Chondrocyte (in vitro differentiated cells): ENCODE measurements around the gene CLIC3. TPM values are rescaled to one million over a fixed set of nuclear protein-coding genes. Genes with fewer than 3 reads are reported as not detected.
A peak's percentile ranks its signal among the peaks of the same experiment; 100 is the strongest.

Experiments
- DNase-seq: peaks from one replicate; pipeline ENCODE4 v3.0.0; 2021; ENCODE audit warnings: mixed read lengths, low spot score
- H3K27ac Mint-ChIP-seq: one replicate; pipeline ENCODE4 v1.8.0; 2021; ENCODE audit warnings: mild to moderate bottlenecking, moderate library complexity, mixed read lengths; ENCODE audit not compliant: unreplicated experiment
- H3K27me3 Mint-ChIP-seq: 2 replicates; pipeline ENCODE4 v1.8.0; 2021; ENCODE audit warnings: low read depth, mixed read lengths
- H3K36me3 Mint-ChIP-seq: 2 replicates; pipeline ENCODE4 v1.8.0; 2021; ENCODE audit warnings: low read depth, mixed read lengths
- H3K4me1 Mint-ChIP-seq: 2 replicates; pipeline ENCODE4 v1.8.0; 2021; ENCODE audit warnings: low read depth, mild to moderate bottlenecking, mixed read lengths
- H3K4me3 Mint-ChIP-seq: one replicate; pipeline ENCODE4 v1.8.0; 2021; ENCODE audit warnings: mild to moderate bottlenecking, moderate library complexity, mixed read lengths; ENCODE audit not compliant: unreplicated experiment
- H3K9me3 Mint-ChIP-seq: 2 replicates; pipeline ENCODE4 v1.8.0; 2021; ENCODE audit warnings: low read depth, mixed read lengths
- total RNA-seq: library from RNA; stranded (reverse); gene quantifications from 3 replicates; pipeline ENCODE4 v1.2.1, GENCODE V29; 2021
- TF ChIP-seq, protein P1 (sequence below): fragments of 200-600 bp; sonication (generic); IDR thresholded peaks from 2 replicates; pipeline ENCODE4 v1.5.0; 2021; ENCODE audit warnings: antibody characterized with exemption, mild to moderate bottlenecking, moderate library complexity

The CLIC3 gene
- total RNA-seq, 1 donor from 2014 or later = 5.5 TPM

DNA sequence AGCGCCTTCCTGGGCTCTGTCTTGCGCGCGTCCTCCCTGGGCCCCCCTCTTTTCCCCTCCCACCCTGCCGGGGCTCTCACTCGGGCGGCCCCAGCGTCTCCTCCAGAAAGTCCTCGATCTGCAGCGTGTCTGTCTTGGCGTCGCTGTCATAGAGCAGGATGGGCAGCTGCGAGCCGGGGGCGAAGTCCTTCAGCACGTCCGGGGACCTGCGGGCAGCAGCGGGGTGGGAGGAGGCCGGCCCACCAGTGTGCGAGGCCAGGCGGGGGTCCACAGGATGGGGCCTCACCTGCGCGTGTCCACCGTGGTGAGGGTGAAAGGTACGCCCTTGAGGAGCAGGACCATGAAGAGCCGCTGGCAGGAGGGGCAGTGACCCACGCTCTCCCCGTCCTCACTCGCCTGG lies 1.0 kb downstream of the CLIC3 start:
- TF ChIP-seq, protein P1, sequence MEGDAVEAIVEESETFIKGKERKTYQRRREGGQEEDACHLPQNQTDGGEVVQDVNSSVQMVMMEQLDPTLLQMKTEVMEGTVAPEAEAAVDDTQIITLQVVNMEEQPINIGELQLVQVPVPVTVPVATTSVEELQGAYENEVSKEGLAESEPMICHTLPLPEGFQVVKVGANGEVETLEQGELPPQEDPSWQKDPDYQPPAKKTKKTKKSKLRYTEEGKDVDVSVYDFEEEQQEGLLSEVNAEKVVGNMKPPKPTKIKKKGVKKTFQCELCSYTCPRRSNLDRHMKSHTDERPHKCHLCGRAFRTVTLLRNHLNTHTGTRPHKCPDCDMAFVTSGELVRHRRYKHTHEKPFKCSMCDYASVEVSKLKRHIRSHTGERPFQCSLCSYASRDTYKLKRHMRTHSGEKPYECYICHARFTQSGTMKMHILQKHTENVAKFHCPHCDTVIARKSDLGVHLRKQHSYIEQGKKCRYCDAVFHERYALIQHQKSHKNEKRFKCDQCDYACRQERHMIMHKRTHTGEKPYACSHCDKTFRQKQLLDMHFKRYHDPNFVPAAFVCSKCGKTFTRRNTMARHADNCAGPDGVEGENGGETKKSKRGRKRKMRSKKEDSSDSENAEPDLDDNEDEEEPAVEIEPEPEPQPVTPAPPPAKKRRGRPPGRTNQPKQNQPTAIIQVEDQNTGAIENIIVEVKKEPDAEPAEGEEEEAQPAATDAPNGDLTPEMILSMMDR = no peak
- Mint-ChIP-seq H3K4me3 (no peak overlapping the region), H3K27me3 (no peaks in the 10 kb centered on the region), H3K36me3 (no peaks in the 10 kb centered on the region), H3K4me1 (peaks cover 62% of the 10 kb centered on the region), H3K27ac (no peak overlapping the region), H3K9me3 (peaks cover 5% of the 10 kb centered on the region)
- no peak for DNase-seq

DNA sequence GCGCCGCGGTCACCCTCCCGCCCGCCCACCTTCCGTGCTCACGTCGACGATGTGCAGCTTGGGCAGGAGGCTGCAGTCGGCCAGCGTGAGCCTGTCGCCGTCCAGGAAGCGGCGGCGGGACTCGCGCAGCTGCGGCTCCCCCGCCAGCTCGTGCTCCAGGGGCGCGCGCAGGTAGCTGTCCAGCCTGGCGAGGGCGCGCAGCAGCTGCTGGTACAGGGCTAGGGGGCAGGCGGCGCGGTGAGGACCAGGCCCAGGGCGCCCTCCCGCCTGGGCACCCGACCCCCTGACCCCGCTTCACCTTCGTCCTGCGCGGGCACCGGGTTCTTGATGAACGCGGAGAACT lies 1.5 kb downstream of the CLIC3 start:
- H3K4me3 Mint-ChIP-seq = no peak overlapping the region
- peaks cover 57% of the 10 kb centered on the region for H3K4me1 Mint-ChIP-seq
- no peaks in the 10 kb centered on the region for H3K36me3 Mint-ChIP-seq
- no peak overlapping the region for H3K27ac Mint-ChIP-seq
- no peak for DNase-seq
- TF ChIP-seq, protein P1 = no peak
- H3K9me3 Mint-ChIP-seq = peaks cover 5% of the 10 kb centered on the region
- H3K27me3 Mint-ChIP-seq = no peaks in the 10 kb centered on the region

DNA sequence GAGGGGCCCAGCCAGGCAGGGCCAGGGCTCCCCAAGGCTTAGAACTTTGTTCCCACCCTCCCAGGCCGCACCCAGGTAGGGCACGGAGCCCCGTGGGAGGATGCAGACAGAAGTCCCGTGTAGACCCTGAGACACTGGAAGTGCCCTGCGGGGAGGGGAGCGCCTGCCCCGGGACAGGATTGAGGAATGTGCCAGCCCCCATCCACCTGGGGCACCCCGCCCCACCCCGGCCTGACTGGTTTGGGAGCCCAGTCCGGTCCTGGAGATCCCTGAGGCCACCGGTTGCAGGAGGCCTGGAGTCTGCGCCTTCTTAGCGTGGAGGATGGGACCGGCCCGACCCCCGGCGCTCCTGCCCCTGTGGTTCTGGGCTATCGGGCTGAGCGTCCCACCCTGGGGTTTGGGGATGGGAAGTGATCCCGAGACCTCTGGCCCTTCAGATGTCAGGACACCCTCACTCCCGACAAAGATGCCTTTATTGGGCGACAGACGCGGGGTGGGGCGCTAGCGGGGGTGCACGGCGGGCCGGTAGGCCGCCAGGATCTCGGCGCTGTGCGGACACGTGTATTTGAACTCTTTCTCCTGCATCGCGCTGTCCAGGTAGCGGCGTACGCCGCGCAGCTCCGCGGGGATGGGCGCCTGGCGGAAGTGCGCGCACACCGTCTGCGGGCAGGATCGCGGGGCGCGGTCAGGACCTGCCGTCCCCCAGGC lies 2.0 kb downstream of the CLIC3 start:
- Mint-ChIP-seq H3K27me3 (no peaks in the 10 kb centered on the region), H3K4me3 (no peak overlapping the region), H3K9me3 (peaks cover 5% of the 10 kb centered on the region), H3K4me1 (peaks cover 52% of the 10 kb centered on the region), H3K36me3 (no peaks in the 10 kb centered on the region), H3K27ac (no peak overlapping the region)
- TF ChIP-seq, protein P1 = no peak
- no peak for DNase-seq

DNA sequence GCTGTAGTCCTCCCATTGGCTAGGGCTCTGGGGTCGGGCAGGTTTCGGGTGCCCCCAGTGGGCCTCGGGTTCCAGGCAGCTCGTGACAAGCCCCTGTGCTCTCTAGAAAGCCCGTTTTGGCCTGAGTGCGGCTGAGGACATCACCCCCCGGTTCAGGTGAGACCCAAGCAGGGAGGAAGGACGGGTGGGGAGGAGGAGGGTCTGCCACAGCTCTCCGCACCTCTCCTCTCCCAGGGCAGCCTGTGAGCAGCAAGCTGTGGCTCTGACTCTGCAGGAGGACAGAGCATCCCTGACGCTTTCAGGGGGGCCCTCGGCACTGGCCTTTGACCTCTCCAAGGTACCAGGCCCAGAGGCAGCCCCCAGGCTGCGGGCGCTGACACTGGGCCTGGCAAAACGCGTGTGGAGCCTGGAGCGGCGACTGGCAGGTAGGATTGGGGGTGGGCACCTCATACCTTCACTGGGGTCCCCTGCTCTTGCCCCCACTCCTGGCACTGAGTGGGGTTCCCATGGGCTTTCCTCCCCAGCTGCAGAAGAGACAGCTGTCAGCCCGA lies 3.5 kb downstream of the CLIC3 start:
- Mint-ChIP-seq H3K36me3 (no peaks in the 10 kb centered on the region), H3K4me3 (peak overlapping the region; percentile 76), H3K9me3 (peaks cover 5% of the 10 kb centered on the region), H3K27me3 (no peaks in the 10 kb centered on the region), H3K27ac (no peak overlapping the region), H3K4me1 (peaks cover 38% of the 10 kb centered on the region)
- TF ChIP-seq, protein P1 = no peak
- no peak for DNase-seq

DNA sequence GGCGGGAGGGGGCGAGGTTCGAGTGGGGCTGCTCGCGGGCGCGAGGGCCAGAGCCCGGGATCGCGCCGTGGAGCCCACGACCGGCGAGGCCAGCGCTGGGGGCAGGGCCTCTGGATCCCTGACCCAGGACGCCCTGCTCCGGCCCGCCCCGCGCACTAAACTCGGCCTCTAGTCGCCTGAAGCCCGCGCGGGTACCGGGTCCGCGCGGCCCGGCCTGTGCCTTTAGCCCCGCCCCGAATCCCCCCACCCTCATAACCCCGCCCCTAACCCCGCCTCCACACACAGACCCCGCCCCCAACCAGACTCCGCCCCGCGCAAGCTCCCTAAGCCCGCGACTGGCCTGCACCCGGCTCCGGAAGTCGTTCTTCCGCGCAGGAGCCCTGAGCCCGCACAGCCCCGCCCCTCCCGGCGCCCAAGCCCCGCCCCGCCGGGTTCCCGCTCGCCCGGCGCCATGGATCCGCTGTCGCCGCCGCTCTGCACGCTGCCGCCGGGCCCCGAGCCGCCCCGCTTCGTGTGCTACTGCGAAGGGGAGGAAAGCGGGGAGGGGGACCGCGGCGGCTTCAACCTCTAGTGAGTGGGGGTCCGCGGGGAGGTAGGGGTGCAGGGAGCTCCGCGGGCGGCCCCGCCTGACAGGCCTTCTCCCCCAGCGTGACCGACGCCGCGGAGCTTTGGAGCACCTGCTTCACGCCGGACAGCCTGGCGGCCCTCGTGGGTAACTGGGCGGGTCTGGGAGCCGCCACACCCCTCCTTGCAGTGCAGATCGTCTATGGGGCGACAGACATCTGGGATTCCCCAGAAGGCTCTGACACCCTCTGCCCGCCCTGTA lies 4.2 kb downstream of the CLIC3 start, which contains the start of gene PAXX:
Gene PAXX, plus strand, starts transcription at position 430 of the 826 bp plus-strand sequence. Its CDS starts 22 bp downstream, at position 452.
- peak within 1 kb of the TSS; percentile 69 for H3K27ac Mint-ChIP-seq
- no peaks in the 10 kb centered on the region for H3K27me3 Mint-ChIP-seq
- peak within 1 kb of the TSS; percentile 76 for H3K4me3 Mint-ChIP-seq

More for the DNA sequence above, 4.2 kb downstream of the CLIC3 start, which contains the start of gene PAXX:
- Mint-ChIP-seq H3K9me3 (peaks cover 5% of the 10 kb centered on the region), H3K36me3 (no peaks in the 10 kb centered on the region), H3K4me1 (peaks cover 31% of the 10 kb centered on the region)
- DNase-seq = no peak
- TF ChIP-seq, protein P1 = peak; percentile 15
